RWPE1 (cell line): ENCODE results near the gene YLPM1.
A peak's percentile ranks its signal among the peaks of the same experiment; 100 is the strongest.

Source experiments
- CTCF ChIA-PET: fragments of 350-600 bp; sonication (Branson Sonifier 250); formaldehyde crosslinking; extraction: SDS; loops from one replicate; lab custom pipeline; 2021; lab: Yijun Ruan, JAX
- POLR2A ChIA-PET: fragments of 400-600 bp; formaldehyde crosslinking; extraction: SDS; loops from one replicate; lab custom pipeline; 2020; ENCODE audit warnings: antibody characterized with exemption; ENCODE audit not compliant: low non-redundant PET; lab: Yijun Ruan, JAX
- DNase-seq: peaks from one replicate; pipeline ENCODE4 v3.0.0; 2012; ENCODE audit warnings: low spot score
- H3K27ac ChIP-seq: fragments of 450-650 bp; 2 replicates; pipeline ENCODE4 v1.5.1; 2017
- TF ChIP-seq, protein P1 (sequence below): fragments of 450-650 bp; conservative IDR thresholded peaks from 2 replicates; pipeline ENCODE4 v1.5.1; 2017; ENCODE audit warnings: low read depth, mild to moderate bottlenecking

The YLPM1 gene

DNA sequence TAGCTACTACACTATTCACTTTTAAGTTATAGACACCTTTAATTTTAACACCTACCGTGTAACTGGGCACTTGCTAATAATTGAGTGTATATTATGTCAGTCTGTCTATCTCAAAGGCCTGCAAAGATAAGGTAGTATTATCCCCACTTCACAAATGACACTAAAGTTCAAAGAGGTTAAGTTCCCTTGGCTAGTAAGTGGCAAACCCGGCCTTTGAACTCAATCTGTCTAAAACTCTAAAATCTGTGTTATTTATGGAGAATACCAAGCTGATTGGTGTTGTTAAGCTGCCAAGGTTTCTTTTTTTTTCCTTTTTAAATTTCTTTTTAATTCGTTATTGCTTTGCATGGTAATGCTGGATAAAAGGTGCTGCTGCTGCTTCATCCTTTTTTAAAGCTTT lies 37.7 kb downstream of the YLPM1 start:
- DNase-seq, result no peak
- TF ChIP-seq, protein P1, sequence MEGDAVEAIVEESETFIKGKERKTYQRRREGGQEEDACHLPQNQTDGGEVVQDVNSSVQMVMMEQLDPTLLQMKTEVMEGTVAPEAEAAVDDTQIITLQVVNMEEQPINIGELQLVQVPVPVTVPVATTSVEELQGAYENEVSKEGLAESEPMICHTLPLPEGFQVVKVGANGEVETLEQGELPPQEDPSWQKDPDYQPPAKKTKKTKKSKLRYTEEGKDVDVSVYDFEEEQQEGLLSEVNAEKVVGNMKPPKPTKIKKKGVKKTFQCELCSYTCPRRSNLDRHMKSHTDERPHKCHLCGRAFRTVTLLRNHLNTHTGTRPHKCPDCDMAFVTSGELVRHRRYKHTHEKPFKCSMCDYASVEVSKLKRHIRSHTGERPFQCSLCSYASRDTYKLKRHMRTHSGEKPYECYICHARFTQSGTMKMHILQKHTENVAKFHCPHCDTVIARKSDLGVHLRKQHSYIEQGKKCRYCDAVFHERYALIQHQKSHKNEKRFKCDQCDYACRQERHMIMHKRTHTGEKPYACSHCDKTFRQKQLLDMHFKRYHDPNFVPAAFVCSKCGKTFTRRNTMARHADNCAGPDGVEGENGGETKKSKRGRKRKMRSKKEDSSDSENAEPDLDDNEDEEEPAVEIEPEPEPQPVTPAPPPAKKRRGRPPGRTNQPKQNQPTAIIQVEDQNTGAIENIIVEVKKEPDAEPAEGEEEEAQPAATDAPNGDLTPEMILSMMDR, result no peak
- H3K27ac ChIP-seq, result no peak overlapping the region
- ChIA-PET POLR2A (no interaction called here), CTCF (no interaction called here)

DNA sequence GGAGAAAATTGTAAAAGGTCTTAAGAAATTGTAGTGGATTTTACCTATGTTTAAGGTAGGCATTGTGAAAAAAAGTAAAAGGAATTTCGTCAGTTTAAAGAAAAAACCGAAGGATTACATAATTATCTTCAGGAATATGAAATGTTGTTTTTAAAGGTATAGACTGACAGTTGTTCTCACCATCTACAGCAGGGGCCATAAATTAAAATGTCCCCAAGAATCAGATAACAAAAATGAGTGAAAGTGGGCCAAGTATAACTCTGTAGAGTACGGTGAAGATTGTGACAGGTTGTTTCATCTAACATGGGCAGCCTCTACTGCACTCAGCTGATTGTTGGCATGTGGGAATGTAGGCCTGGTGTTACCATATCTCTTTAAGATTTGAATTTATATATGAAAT lies 38.3 kb downstream of the YLPM1 start:
- no peak for DNase-seq
- TF ChIP-seq, protein P1, result no peak
- CTCF ChIA-PET, result interaction anchor here (1.2 kb wide), 1 partner anchor 192 kb away, joined by 3 read pairs; no protein-coding TSS in a partner anchor
- no peak overlapping the region for H3K27ac ChIP-seq
- POLR2A ChIA-PET, result no interaction called here

DNA sequence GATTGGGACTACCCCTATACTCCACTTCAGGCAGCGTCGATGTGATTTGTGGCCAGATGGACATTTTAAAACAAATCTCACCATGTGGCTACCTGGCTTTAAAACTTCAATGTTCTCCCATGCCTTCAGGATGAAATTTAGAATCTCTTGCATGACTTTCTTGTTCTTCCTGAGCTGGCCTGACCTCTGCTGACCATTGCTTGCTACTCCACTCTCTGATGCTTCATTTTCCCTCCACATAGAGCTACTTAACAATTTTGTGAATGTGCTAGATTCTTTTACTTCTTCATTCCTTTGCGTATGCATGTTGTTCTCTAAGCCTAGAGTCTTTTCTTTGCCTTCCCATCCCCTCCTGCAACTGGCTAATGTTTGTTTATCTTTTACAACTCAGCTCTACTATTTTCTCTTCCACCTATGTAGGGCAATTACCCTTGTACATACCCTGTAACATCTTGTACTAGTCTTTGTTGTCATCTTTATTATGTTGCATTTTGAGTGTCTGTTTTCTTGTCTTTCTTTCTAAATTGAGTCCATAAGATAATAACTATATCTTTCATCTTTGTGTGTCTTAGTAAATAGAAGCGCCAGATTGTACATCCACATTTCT lies 41.2 kb downstream of the YLPM1 start:
- POLR2A ChIA-PET, result no interaction called here
- TF ChIP-seq, protein P1, result peak; percentile 50
- CTCF ChIA-PET, result interaction anchor here (0.6 to 1.4 kb wide), 7 partner anchors 12 to 195 kb away, joined by 3 to 9 read pairs (median 3); partner anchors contain the start of gene LTBP2
- H3K27ac ChIP-seq, result no peak overlapping the region
- DNase-seq, result peak; percentile 44

DNA sequence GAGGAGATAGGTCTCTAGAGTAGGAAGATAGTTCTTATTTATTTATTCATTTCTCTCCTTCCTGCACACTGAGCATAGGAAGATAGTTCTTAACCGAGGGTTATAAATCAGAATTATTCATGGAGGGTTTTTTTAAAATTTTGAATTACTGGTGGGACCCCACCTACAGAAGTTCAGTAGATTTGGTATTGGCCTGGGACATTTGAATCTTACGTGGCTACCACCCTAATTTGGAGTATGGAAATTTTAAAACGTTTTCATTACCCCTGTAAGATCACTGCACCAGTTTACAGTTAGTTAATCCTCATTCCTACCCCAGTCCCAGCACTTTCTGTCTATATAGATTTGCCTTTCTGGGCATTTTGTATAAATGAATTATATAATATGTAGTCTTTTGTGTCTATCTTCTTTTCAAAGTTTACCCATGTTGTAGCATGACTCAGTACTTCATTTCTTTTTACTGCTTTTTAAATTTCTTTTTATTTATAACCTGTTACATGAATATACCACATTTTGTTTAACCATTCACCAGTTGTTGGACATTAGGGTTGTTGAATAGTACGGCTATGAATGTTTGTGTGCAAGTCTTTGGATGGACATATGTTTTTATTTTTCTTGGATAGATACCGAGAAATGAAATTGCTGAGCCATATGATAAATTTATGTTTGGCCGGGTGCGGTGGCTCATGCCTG lies 44.9 kb downstream of the YLPM1 start:
- H3K27ac ChIP-seq, result no peak overlapping the region
- ChIA-PET POLR2A (no interaction called here), CTCF (no interaction called here)
- no peak for DNase-seq
- TF ChIP-seq, protein P1, result no peak

DNA sequence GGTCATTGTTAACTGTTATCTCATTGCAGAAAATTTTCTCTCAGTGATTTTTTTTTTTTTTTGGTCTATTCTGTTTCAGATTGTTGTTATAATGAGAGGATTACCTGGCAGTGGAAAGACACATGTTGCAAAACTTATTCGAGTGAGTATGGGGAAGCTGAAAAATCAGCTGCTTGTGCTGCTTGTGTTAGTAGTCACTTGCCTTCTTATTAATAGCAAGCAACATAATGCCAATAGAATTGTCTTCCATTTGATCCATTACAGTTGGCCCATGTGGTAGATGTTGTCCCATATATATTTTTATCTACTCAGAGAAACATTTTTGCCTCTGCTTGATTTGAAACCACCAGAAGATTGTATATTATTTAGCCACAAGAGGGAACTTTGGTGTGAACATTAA lies 53.0 kb downstream of the YLPM1 start:
- no peak for DNase-seq
- TF ChIP-seq, protein P1, result no peak
- no peak overlapping the region for H3K27ac ChIP-seq
- CTCF ChIA-PET, result interaction anchor here (1.3 kb wide), 1 partner anchor 12 kb away, joined by 4 read pairs; no protein-coding TSS in a partner anchor
- POLR2A ChIA-PET, result no interaction called here

DNA sequence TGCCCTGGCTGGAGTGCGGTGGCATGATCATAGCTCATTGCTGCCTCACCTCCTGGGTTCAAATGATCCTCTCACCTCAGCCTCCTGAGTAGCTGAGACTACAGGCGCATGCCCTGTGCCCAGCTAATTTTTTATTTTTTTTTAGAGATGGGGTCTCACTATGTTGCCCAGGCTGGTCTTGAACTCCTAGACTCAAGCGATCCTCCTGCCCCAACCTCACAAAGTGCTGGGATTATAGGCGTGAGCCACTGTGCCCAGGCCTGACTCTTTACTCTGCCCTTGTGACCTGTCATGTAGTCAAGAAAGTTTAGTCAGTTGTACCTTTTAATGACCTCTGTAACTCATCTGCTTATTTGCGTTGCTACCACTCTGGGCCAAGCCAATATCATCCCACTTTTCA lies 57.2 kb downstream of the YLPM1 start:
- ChIA-PET POLR2A (no interaction called here), CTCF (no interaction called here)
- TF ChIP-seq, protein P1, result no peak

More for the DNA sequence above, 57.2 kb downstream of the YLPM1 start:
- H3K27ac ChIP-seq, result no peak overlapping the region
- no peak for DNase-seq
